OCI-LY7 (cell line): Measurements from ENCODE around the gene MOGAT1. TPM values are rescaled to one million over a fixed set of nuclear protein-coding genes. Genes with fewer than 3 reads are reported as not detected.

Experiments used
- BruUV-seq: library from RNA; stranded (reverse); fragments of 400-500 nt; replicated peaks from 2 replicates; lab custom pipeline; 2021; lab: Mats Ljungman, UMichigan
- CTCF ChIA-PET: fragments of 300-600 bp; sonication (Branson Sonifier 250); formaldehyde crosslinking; loops from one replicate; lab custom pipeline; 2022; ENCODE audit warnings: antibody characterized with exemption; ENCODE audit not compliant: unreplicated experiment; lab: Charles Lee
- POLR2A ChIA-PET: fragments of 300-600 bp; sonication (Branson Sonifier 250); formaldehyde crosslinking; loops from one replicate; lab custom pipeline; 2022; ENCODE audit warnings: antibody characterized with exemption; lab: Charles Lee
- DNase-seq: peaks from one replicate; pipeline ENCODE4 v3.0.0-alpha.2; 2015; ENCODE audit warnings: low spot score
- H2AFZ ChIP-seq: fragments of 200-600 bp; sonication (generic), shearing (Covaris generic); 2 replicates; pipeline ENCODE4 v1.6.1; 2014; ENCODE audit warnings: mild to moderate bottlenecking, antibody characterized with exemption, low read length, moderate library complexity
- H3K27ac ChIP-seq: fragments of 200-600 bp; sonication (generic); 2 replicates; pipeline ENCODE4 v1.5.1; 2014; ENCODE audit warnings: mixed run types, low read depth, mild to moderate bottlenecking, moderate library complexity, low read length, inconsistent platforms; ENCODE audit not compliant: poor library complexity, severe bottlenecking
- H3K36me3 ChIP-seq: fragments of 200-600 bp; sonication (generic); 2 replicates; pipeline ENCODE4 v1.6.1; 2014; ENCODE audit warnings: mild to moderate bottlenecking, antibody characterized with exemption, low read length, moderate library complexity, mixed read lengths; ENCODE audit not compliant: insufficient read depth
- H3K4me1 ChIP-seq: fragments of 200-600 bp; sonication (generic); 2 replicates; pipeline ENCODE4 v1.5.1; 2014; ENCODE audit warnings: mild to moderate bottlenecking, low read length; ENCODE audit not compliant: insufficient read depth, poor library complexity, severe bottlenecking
- H3K4me2 ChIP-seq: fragments of 200-600 bp; sonication (generic); 2 replicates; pipeline ENCODE4 v1.6.1; 2014; ENCODE audit warnings: mild to moderate bottlenecking, low read length
- H3K4me3 ChIP-seq: fragments of 200-600 bp; sonication (generic); 2 replicates; pipeline ENCODE4 v1.5.1; 2014; ENCODE audit warnings: mild to moderate bottlenecking, low read depth, low read length; ENCODE audit not compliant: poor library complexity, severe bottlenecking
- H3K79me2 ChIP-seq: fragments of 200-600 bp; sonication (generic); 2 replicates; pipeline ENCODE4 v1.6.1; 2016; ENCODE audit warnings: low read depth, mild to moderate bottlenecking, low read length, moderate library complexity, mixed read lengths; ENCODE audit not compliant: insufficient read depth
- H3K9me2 ChIP-seq: fragments of 200-600 bp; sonication (generic); 2 replicates; pipeline ENCODE4 v1.6.1; 2016; ENCODE audit warnings: mild to moderate bottlenecking, low read length, mixed read lengths; ENCODE audit not compliant: insufficient read depth
- H3K9me3 ChIP-seq: fragments of 200-600 bp; sonication (generic); 2 replicates; pipeline ENCODE4 v1.6.1; 2014; ENCODE audit warnings: mild to moderate bottlenecking, mixed run types, low read length, mixed read lengths
- H4K20me1 ChIP-seq: fragments of 200-600 bp; sonication (generic); 2 replicates; pipeline ENCODE4 v1.6.1; 2014; ENCODE audit warnings: mild to moderate bottlenecking, antibody characterized with exemption, low read length, moderate library complexity, mixed read lengths; ENCODE audit not compliant: insufficient read depth
- CTCF ChIP-seq: fragments of 200-600 bp; sonication (generic); conservative IDR thresholded peaks from 2 replicates; pipeline ENCODE4 v1.5.1; 2014; ENCODE audit warnings: mild to moderate bottlenecking, antibody characterized with exemption, low read length, moderate library complexity, mixed read lengths
- EZH2phosphoT487 ChIP-seq: fragments of 200-600 bp; sonication (generic); IDR thresholded peaks from 2 replicates; pipeline ENCODE4 v1.6.1; 2018; ENCODE audit warnings: low read depth, borderline replicate concordance, mild to moderate bottlenecking, mixed run types, antibody characterized with exemption, low read length, moderate library complexity, mixed read lengths
- intact Hi-C: fragments of 100-400 bp; cut with micrococcal nuclease; formaldehyde crosslinking; loops from one replicate; pipeline ENCODE4 v1.10.0; 2022; ENCODE audit not compliant: unreplicated experiment
- total RNA-seq, 2 experiments: library from RNA; depleted of rRNA in 1 of 2; stranded (reverse); fragments of >200 nt in 1 of 2; shearing (Covaris generic) in 1 of 2; gene quantifications; 2 replicates each; pipeline ENCODE4 v1.2.3, GENCODE V29; 2014 to 2022

Gene MOGAT1
- total RNA-seq, 2 experiments from 2014 or later: not detected

- no peak overlapping the region for H3K4me3 ChIP-seq
- H4K20me1 ChIP-seq: peaks cover 33% of the 10 kb centered on the region
- no peak for DNase-seq
- no TSS peak for BruUV-seq
- H3K9me2 ChIP-seq: no peaks in the 10 kb centered on the region
- ChIA-PET POLR2A (interaction anchor here (1.0 to 4.8 kb wide), 5 partner anchors 9 to 260 kb away, joined by 3 to 18 read pairs (median 4); no protein-coding TSS in a partner anchor), CTCF (no interaction called here)
- H3K4me2 ChIP-seq: 0 out of 2 replicates have a peak overlapping the region, but pooled peaks have one; percentile 4
- H3K36me3 ChIP-seq: peaks cover 68% of the 10 kb centered on the region
- TF ChIP-seq CTCF (no peak), EZH2phosphoT487 (no peak)
- no peak overlapping the region for H2AFZ ChIP-seq
- intact Hi-C loops: no loop called here
- H3K4me1 ChIP-seq: peaks cover 29% of the 10 kb centered on the region
- H3K79me2 ChIP-seq: peaks cover 79% of the 10 kb centered on the region
- H3K9me3 ChIP-seq: no peaks in the 10 kb centered on the region
- no peak overlapping the region for H3K27ac ChIP-seq
These were observed 19.6 kb upstream of the MOGAT1 start for GRCh38 chr2:222651718-222652418.

- no peaks in the 10 kb centered on the region for H3K9me3 ChIP-seq
- no peak for TF ChIP-seq CTCF
- H3K4me1 ChIP-seq: peaks cover 36% of the 10 kb centered on the region
- H3K4me3 ChIP-seq: no peak overlapping the region
- CTCF ChIA-PET: no interaction called here
- peaks cover 60% of the 10 kb centered on the region for H3K36me3 ChIP-seq
- POLR2A ChIA-PET: interaction anchor here (1.0 to 4.8 kb wide), 5 partner anchors 10 to 260 kb away, joined by 3 to 18 read pairs (median 4); no protein-coding TSS in a partner anchor
- intact Hi-C loops: no loop called here
- peaks cover 79% of the 10 kb centered on the region for H3K79me2 ChIP-seq
- peak overlapping the region; percentile 87 for H3K4me2 ChIP-seq
- no peak for DNase-seq
- BruUV-seq: no TSS peak
- no peak overlapping the region for H3K27ac ChIP-seq
- H3K9me2 ChIP-seq: no peaks in the 10 kb centered on the region
- peaks cover 33% of the 10 kb centered on the region for H4K20me1 ChIP-seq
- no peak overlapping the region for H2AFZ ChIP-seq
These were observed 18.8 kb upstream of the MOGAT1 start for GRCh38 chr2:222652491-222653255.
